Endothelial cell of umbilical vein (primary cell): ENCODE measurements around the gene LINGO4.

Experiments
- EZH2 ChIP-seq: IDR thresholded peaks from 2 replicates; pipeline ENCODE4 v1.6.1; 2012; ENCODE audit warnings: borderline replicate concordance, low read depth, mild to moderate bottlenecking, moderate library complexity, low read length, inconsistent platforms; ENCODE audit not compliant: severe bottlenecking
- FOS ChIP-seq: IDR thresholded peaks from 2 replicates; pipeline ENCODE4 v1.6.1; 2011; ENCODE audit warnings: mild to moderate bottlenecking, low read length, moderate library complexity, borderline replicate concordance; ENCODE audit not compliant: insufficient read depth
- JUN ChIP-seq: IDR thresholded peaks from 2 replicates; pipeline ENCODE4 v1.6.1; 2011; ENCODE audit warnings: borderline replicate concordance, low read depth; ENCODE audit not compliant: insufficient read length, insufficient read depth
- POLR2A ChIP-seq: IDR thresholded peaks from 2 replicates; pipeline ENCODE4 v1.6.1; 2012; ENCODE audit warnings: low read depth, mild to moderate bottlenecking, control low read depth, low read length
- POLR2AphosphoS5 ChIP-seq: IDR thresholded peaks from 2 replicates; pipeline ENCODE4 v1.6.1; 2012; ENCODE audit warnings: low read depth, mild to moderate bottlenecking, control low read depth, low read length, moderate library complexity; ENCODE audit not compliant: insufficient read depth
- TF ChIP-seq, protein P1 (sequence below), 2 donors: IDR thresholded peaks; 1 replicate in 1 of 2; 2 replicates in 1 of 2; pipeline ENCODE4 v1.5.1; 2011; ENCODE audit warnings: low read length in 2 of 2, mild to moderate bottlenecking in 2 of 2, moderate library complexity in 2 of 2, control low read depth in 1 of 2, inconsistent platforms in 1 of 2, low read depth in 1 of 2; ENCODE audit not compliant: insufficient read depth in 1 of 2; ENCODE audit errors: extremely low read depth in 1 of 2
- TF ChIP-seq, protein P2 (sequence below): IDR thresholded peaks from 2 replicates; pipeline ENCODE4 v1.6.1; 2011; ENCODE audit not compliant: insufficient read depth, insufficient read length

DNA sequence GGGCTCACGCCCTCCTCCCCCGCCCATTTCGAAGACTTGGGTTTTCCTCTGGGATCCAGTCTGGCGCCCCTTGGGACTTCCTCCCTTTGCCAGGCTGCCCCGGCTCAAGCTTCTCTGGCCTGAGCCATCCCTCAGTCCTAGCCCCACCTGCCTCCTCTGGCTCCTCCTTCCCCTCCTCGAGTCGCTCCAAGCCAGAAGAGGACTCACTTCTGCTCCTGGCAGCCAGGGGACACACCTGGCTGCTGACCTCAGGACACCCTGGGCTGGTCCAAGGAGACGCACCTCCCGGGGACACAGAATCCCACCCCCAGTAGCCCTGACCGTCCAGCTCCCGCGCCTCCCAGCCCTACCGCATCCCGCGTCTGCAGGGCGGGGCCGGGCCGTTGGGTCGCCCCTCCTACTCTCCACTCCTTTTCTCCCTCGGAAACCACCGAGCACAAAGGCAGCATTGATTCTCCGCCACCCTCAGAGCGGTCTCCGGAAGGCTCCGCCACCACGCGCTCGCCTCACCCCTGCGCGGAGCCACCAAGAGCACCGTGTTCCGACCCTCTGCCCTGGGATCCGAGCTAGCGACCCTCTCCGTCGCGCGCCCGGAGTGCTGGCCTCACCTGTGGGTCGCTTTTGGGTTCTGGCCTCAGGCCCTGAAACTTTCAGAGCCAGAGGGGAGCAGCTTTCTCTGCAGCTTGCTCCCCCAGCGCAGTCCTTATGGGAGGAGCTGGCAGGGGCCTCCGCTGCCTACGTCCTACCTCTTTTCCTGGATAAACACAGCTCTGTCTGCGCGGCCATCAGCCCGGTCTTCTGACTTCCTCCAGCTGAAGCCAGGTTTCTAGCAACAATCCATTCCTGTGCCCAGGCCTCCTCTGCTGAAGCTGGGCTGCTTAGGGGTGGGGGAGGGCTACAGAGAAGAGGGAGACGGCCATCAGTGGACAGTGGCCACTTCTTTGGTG, 34.5 kb upstream of the LINGO4 start, which contains the start of gene C2CD4D:
- TF ChIP-seq, protein P1, sequence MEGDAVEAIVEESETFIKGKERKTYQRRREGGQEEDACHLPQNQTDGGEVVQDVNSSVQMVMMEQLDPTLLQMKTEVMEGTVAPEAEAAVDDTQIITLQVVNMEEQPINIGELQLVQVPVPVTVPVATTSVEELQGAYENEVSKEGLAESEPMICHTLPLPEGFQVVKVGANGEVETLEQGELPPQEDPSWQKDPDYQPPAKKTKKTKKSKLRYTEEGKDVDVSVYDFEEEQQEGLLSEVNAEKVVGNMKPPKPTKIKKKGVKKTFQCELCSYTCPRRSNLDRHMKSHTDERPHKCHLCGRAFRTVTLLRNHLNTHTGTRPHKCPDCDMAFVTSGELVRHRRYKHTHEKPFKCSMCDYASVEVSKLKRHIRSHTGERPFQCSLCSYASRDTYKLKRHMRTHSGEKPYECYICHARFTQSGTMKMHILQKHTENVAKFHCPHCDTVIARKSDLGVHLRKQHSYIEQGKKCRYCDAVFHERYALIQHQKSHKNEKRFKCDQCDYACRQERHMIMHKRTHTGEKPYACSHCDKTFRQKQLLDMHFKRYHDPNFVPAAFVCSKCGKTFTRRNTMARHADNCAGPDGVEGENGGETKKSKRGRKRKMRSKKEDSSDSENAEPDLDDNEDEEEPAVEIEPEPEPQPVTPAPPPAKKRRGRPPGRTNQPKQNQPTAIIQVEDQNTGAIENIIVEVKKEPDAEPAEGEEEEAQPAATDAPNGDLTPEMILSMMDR (IDR thresholded peaks at IDR 0.05; ENCODE audit: extremely low read depth in 1 of 2, insufficient read depth in 1 of 2, low read depth in 1 of 2, low read length in 2 of 2): no peak
- TF ChIP-seq FOS: no peak
- TF ChIP-seq POLR2A: no peak
- TF ChIP-seq EZH2: no peak
- no peak for TF ChIP-seq POLR2AphosphoS5
- TF ChIP-seq, protein P2, sequence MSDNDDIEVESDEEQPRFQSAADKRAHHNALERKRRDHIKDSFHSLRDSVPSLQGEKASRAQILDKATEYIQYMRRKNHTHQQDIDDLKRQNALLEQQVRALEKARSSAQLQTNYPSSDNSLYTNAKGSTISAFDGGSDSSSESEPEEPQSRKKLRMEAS: no peak
- no peak for TF ChIP-seq JUN
